ENCODE data around the gene ZNF407. TPM values are rescaled to one million over a fixed set of nuclear protein-coding genes. Genes with fewer than 3 reads are reported as not detected.

ZNF407 gene
- total and polyA plus RNA-seq, 2 experiments from 2014 or later = 2.1 to 10.4 TPM

DNA sequence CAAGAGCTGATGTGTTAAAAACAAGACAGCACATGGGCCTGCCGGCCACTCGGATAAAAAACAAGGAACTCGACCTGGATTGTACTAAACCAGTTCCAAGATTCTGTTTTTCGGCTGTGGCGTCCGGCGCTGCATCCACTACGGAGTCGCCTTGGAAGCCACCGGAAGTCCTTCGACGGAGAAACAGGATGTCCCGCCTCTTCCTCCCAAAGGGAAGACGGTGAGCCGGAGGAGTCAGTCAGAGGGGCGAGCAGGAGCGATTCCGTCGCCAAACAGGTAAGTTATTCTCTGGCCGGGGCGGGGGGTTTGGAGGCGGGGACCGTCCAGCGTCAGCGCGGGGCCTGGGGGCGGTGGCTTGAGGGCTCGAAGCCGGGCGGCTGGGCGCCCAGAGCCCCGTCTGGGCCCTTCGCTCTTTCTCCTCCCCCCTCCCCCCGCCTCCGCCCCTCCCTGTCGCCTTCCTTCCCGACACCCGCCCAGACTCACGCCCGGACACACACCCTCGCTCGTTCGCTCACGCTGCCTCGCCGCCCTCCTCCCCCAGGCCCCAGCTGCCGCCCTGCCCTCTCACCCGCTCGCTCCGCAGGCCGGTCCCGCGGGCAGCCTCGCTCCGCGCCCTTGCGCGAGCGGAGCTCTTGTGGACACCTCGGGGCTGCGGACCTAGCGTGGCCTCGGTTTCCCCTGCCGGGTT, at the start of gene ZNF407 (continued):
- TF ChIP-seq, protein P1, sequence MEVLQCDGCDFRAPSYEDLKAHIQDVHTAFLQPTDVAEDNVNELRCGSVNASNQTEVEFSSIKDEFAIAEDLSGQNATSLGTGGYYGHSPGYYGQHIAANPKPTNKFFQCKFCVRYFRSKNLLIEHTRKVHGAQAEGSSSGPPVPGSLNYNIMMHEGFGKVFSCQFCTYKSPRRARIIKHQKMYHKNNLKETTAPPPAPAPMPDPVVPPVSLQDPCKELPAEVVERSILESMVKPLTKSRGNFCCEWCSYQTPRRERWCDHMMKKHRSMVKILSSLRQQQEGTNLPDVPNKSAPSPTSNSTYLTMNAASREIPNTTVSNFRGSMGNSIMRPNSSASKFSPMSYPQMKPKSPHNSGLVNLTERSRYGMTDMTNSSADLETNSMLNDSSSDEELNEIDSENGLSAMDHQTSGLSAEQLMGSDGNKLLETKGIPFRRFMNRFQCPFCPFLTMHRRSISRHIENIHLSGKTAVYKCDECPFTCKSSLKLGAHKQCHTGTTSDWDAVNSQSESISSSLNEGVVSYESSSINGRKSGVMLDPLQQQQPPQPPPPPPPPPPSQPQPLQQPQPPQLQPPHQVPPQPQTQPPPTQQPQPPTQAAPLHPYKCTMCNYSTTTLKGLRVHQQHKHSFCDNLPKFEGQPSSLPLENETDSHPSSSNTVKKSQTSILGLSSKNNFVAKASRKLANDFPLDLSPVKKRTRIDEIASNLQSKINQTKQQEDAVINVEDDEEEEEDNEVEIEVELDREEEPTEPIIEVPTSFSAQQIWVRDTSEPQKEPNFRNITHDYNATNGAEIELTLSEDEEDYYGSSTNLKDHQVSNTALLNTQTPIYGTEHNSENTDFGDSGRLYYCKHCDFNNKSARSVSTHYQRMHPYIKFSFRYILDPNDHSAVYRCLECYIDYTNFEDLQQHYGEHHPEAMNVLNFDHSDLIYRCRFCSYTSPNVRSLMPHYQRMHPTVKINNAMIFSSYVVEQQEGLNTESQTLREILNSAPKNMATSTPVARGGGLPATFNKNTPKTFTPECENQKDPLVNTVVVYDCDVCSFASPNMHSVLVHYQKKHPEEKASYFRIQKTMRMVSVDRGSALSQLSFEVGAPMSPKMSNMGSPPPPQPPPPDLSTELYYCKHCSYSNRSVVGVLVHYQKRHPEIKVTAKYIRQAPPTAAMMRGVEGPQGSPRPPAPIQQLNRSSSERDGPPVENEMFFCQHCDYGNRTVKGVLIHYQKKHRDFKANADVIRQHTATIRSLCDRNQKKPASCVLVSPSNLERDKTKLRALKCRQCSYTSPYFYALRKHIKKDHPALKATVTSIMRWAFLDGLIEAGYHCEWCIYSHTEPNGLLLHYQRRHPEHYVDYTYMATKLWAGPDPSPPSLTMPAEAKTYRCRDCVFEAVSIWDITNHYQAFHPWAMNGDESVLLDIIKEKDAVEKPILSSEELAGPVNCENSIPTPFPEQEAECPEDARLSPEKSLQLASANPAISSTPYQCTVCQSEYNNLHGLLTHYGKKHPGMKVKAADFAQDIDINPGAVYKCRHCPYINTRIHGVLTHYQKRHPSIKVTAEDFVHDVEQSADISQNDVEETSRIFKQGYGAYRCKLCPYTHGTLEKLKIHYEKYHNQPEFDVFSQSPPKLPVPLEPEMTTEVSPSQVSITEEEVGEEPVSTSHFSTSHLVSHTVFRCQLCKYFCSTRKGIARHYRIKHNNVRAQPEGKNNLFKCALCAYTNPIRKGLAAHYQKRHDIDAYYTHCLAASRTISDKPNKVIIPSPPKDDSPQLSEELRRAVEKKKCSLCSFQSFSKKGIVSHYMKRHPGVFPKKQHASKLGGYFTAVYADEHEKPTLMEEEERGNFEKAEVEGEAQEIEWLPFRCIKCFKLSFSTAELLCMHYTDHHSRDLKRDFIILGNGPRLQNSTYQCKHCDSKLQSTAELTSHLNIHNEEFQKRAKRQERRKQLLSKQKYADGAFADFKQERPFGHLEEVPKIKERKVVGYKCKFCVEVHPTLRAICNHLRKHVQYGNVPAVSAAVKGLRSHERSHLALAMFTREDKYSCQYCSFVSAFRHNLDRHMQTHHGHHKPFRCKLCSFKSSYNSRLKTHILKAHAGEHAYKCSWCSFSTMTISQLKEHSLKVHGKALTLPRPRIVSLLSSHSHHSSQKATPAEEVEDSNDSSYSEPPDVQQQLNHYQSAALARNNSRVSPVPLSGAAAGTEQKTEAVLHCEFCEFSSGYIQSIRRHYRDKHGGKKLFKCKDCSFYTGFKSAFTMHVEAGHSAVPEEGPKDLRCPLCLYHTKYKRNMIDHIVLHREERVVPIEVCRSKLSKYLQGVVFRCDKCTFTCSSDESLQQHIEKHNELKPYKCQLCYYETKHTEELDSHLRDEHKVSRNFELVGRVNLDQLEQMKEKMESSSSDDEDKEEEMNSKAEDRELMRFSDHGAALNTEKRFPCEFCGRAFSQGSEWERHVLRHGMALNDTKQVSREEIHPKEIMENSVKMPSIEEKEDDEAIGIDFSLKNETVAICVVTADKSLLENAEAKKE (CRISPR knock-in tag; IDR thresholded peaks at IDR 0.05) = no peak
- peak; percentile 56; the same call in 1 of the 2 replicates for TF ChIP-seq CREB1 (CRISPR knock-in tag; IDR thresholded peaks at IDR 0.05; ENCODE audit: low read depth)

DNA sequence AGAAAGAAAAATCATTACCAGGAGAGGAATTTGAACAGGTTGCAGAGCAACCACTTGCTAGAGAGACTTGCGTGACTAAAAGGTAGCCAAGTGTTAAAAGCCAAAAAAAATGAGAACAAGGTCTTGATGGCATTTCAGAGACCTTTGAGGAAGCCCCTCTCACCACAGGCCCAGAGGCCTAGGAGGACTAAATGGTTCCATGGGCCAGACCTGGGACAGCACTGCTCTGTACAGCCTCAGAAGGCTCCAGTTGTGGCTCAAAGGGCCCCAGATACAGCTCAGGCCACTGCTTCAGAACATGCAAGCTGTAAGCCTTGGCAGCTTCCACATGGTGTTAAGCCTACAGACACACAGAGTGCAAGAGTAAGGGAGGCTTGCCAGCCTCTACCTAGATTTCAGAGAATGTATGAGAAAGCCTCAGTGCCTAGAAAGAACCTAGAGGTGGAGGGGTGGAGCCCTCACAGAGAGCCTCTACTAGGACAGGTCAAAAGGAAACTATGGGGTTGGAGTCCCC, 48.0 kb upstream of the ZNF407 start:
- H3K4me3 Mint-ChIP-seq = no peak overlapping the region
- TF ChIP-seq CREB1 (CRISPR knock-in tag; IDR thresholded peaks at IDR 0.05; ENCODE audit: low read depth) = no peak
- no peak for TF ChIP-seq ZNF331 (CRISPR knock-in tag; IDR thresholded peaks at IDR 0.05; ENCODE audit: low read depth)
- TF ChIP-seq, protein P1 (CRISPR knock-in tag; IDR thresholded peaks at IDR 0.05) = no peak
- no peak for TF ChIP-seq STAT1 (IDR thresholded peaks at IDR 0.05; ENCODE audit: unreplicated experiment)
- TF ChIP-seq EZH2 (IDR thresholded peaks at IDR 0.05; ENCODE audit: low read depth, unreplicated experiment) = no peak
- no peak for TF ChIP-seq EZH2phosphoT487 (IDR thresholded peaks at IDR 0.05; ENCODE audit: unreplicated experiment)
- no peak for TF ChIP-seq NANOG (IDR thresholded peaks at IDR 0.05; ENCODE audit: borderline replicate concordance)
- no peak for TF ChIP-seq POLR2AphosphoS5 (IDR thresholded peaks at IDR 0.05; ENCODE audit: low read depth)

More for the DNA sequence above, 48.0 kb upstream of the ZNF407 start:
- peaks cover 28% of the 10 kb centered on the region for H3K36me3 Mint-ChIP-seq (ENCODE audit: low read depth)
- ATAC-seq (no peak), DNase-seq (ENCODE audit: low spot score) (no peak)
- peaks cover 6% of the 10 kb centered on the region for H3K27me3 Mint-ChIP-seq (ENCODE audit: insufficient read depth, low read depth, poor library complexity)
- Histone ChIP-seq H3K4me2 (no peak overlapping the region), H3K27me3 (ENCODE audit: insufficient read depth) (no peaks in the 10 kb centered on the region), H3K36me3 (ENCODE audit: insufficient read depth) (peaks cover 6% of the 10 kb centered on the region), H3K79me2 (replicated peaks; ENCODE audit: insufficient read depth) (no peaks in the 10 kb centered on the region), H2AFZ (no peak overlapping the region), H3F3A (replicated peaks; ENCODE audit: low read depth) (no peaks in the 10 kb centered on the region), H3K4me3 (no peak overlapping the region), H3K9me2 (ENCODE audit: insufficient read depth) (no peaks in the 10 kb centered on the region), H3K4me1 (ENCODE audit: insufficient read depth) (no peaks in the 10 kb centered on the region), H3K27ac (ENCODE audit: low read depth) (no peak overlapping the region), H4K20me1 (replicated peaks; ENCODE audit: insufficient read depth) (no peaks in the 10 kb centered on the region)
- H3K9me3 Mint-ChIP-seq = peaks cover 56% of the 10 kb centered on the region
- H3K4me1 Mint-ChIP-seq = peaks cover 2% of the 10 kb centered on the region; the same call in 1 of the 3 replicates
- no peak overlapping the region for H3K27ac Mint-ChIP-seq
